ENCODE data around the gene RNF182. TPM values are rescaled to one million over a fixed set of nuclear protein-coding genes. Genes with fewer than 3 reads are reported as not detected.
A peak's percentile ranks its signal among the peaks of the same experiment; 100 is the strongest.

Gene RNF182
- total and polyA plus RNA-seq, 9 of the 15 experiments (the other 6 are each of a cell fraction or from before 2014, with no cell fraction given) = 12.8 to 22.8 (median 17.5) TPM

DNA sequence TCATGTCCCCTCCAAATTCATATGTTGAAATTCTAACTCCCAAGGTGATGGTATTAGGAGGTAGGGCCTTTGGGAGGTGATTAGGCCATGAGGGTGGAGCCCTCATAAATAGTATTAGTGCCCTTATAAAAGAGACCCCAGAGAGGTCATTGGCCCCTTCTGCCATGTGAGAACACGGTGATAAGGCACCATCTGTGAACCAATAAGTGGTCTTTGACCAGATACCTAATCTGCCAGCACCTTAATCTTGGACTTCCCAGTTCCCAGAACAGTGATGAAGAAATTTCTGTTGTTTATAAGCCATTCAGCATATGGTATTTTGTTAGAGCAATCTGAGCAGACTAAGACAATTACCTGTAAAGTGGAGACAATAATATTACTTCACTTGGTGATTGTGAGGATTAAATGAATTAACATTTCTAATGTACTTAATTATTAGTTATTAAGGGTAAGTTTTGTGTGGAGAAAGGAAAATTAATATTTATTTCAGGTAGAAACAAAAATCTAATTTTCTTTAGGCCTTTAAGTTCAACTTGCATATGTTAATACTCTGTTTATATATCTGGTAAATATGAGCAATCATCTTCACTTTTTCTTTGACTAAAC, 7.1 kb downstream of the RNF182 start (continued):
- TF ChIP-seq PRPF4 (IDR thresholded peaks at IDR 0.05; ENCODE audit: insufficient read depth, low read depth, low read length, poor library complexity, severe bottlenecking) (no peak), TFAM (CRISPR knock-in tag; conservative IDR thresholded peaks at IDR 0.05) (no peak), SMARCC2 (IDR thresholded peaks at IDR 0.05; ENCODE audit: low read depth) (0 out of 2 replicates have a peak, but pooled peaks have one; percentile 14), GATAD2B (IDR thresholded peaks at IDR 0.05; ENCODE audit: borderline replicate concordance) (0 out of 2 replicates have a peak, but pooled peaks have one; percentile 38)
- TF ChIP-seq, protein P1, sequence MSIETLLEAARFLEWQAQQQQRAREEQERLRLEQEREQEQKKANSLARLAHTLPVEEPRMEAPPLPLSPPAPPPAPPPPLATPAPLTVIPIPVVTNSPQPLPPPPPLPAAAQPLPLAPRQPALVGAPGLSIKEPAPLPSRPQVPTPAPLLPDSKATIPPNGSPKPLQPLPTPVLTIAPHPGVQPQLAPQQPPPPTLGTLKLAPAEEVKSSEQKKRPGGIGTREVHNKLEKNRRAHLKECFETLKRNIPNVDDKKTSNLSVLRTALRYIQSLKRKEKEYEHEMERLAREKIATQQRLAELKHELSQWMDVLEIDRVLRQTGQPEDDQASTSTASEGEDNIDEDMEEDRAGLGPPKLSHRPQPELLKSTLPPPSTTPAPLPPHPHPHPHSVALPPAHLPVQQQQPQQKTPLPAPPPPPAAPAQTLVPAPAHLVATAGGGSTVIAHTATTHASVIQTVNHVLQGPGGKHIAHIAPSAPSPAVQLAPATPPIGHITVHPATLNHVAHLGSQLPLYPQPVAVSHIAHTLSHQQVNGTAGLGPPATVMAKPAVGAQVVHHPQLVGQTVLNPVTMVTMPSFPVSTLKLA (conservative IDR thresholded peaks at IDR 0.05) = no peak

DNA sequence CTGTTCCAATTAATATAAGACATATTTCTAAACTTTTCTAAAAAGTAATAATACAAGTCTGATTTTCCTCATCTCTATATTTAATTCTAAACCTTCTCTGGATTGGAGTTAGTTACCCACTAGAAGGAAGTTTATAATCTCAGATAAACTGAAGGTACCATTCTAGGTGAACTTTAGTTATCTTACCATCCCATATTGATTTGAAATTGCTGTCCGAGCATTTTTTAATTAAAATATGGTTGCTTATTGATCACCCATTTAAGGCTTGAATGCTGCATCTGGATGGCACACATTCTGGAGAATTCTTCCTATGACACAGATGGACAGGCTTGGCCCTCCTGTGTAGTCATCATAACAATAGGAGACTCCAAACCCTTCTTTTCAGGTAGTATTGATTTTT, 8.0 kb downstream of the RNF182 start:
- no peak overlapping the region for H3K27ac ChIP-seq (ENCODE audit: extremely low read depth, low read depth, low read length)
- H3K4me3 ChIP-seq = no peak overlapping the region
- in situ Hi-C loops (cut with MboI) (no loop called here), intact Hi-C loops (cut with micrococcal nuclease) (no loop called here)
- no peak for FAIRE-seq
- H3K9me3 ChIP-seq (replicated peaks; ENCODE audit: control insufficient read depth, insufficient read depth, low read depth, low read length) = 0 out of 2 replicates have a peak, but pooled peaks cover 3% of the 10 kb centered on the region
- H3K27me3 ChIP-seq (ENCODE audit: control insufficient read depth in 2 of 2, insufficient read depth in 2 of 2, low read length in 2 of 2) = no peaks in the 10 kb centered on the region
- peaks cover 3 to 23% of the 10 kb centered on the region in 2 experiments; a peak in 3 of 5 replicates for H3K4me1 ChIP-seq (replicated peaks in 1 of 2; ENCODE audit: control insufficient read depth in 2 of 2, insufficient read depth in 2 of 2, low read length in 2 of 2)
- H3K9me1 ChIP-seq (ENCODE audit: control insufficient read depth, insufficient read depth, low read length) = no peaks in the 10 kb centered on the region
- H3K36me3 ChIP-seq (ENCODE audit: control insufficient read depth, insufficient read depth, low read length) = no peaks in the 10 kb centered on the region
- H3K79me2 ChIP-seq (ENCODE audit: control insufficient read depth, insufficient read depth, low read length) = peaks cover 98% of the 10 kb centered on the region
- 81% methylated on average over 1 of the region's 1 CpG for WGBS (ENCODE audit: insufficient coverage, low coverage, missing lambda C conversion rate)
- no peak overlapping the region for H3K9ac ChIP-seq (ENCODE audit: insufficient read depth in 1 of 2, low read depth in 2 of 2, low read length in 2 of 2)
- no peak for ATAC-seq
- no peaks in the 10 kb centered on the region for H4K20me1 ChIP-seq (replicated peaks; ENCODE audit: control insufficient read depth, insufficient read depth, low read length)
- CTCF ChIA-PET (ENCODE audit: low intra/inter-chr PET ratio) = interaction anchor here (0.7 kb wide), 1 partner anchor 1823 kb away, joined by 3 read pairs; no protein-coding TSS in a partner anchor
- DNase-seq (ENCODE audit: extremely low read depth in 1 of 4, low spot score in 3 of 4) = no peak
- no peak overlapping the region for H3K4me2 ChIP-seq (ENCODE audit: insufficient read depth, low read length)
- no peak overlapping the region for H2AFZ ChIP-seq (ENCODE audit: low read depth, low read length)
- no TSS peak for BruUV-seq (replicated peaks)
- POLR2A ChIA-PET = interaction anchor here (1.2 kb wide), 1 partner anchor 18 kb away, joined by 4 read pairs; no protein-coding TSS in a partner anchor
- TF ChIP-seq SIX5 (IDR thresholded peaks at IDR 0.05; ENCODE audit: borderline replicate concordance in 1 of 2, insufficient read depth in 1 of 2, low read depth in 1 of 2, low read length in 2 of 2) = no peak
- TF ChIP-seq ESRRB (CRISPR knock-in tag; IDR thresholded peaks at IDR 0.05; ENCODE audit: borderline replicate concordance) = no peak
- peak; percentile 56 for TF ChIP-seq C11orf30 (IDR thresholded peaks at IDR 0.05; ENCODE audit: low read depth)
- TF ChIP-seq NUFIP1 (IDR thresholded peaks at IDR 0.05; ENCODE audit: partially characterized antibody) = no peak
- TF ChIP-seq, protein P2, sequence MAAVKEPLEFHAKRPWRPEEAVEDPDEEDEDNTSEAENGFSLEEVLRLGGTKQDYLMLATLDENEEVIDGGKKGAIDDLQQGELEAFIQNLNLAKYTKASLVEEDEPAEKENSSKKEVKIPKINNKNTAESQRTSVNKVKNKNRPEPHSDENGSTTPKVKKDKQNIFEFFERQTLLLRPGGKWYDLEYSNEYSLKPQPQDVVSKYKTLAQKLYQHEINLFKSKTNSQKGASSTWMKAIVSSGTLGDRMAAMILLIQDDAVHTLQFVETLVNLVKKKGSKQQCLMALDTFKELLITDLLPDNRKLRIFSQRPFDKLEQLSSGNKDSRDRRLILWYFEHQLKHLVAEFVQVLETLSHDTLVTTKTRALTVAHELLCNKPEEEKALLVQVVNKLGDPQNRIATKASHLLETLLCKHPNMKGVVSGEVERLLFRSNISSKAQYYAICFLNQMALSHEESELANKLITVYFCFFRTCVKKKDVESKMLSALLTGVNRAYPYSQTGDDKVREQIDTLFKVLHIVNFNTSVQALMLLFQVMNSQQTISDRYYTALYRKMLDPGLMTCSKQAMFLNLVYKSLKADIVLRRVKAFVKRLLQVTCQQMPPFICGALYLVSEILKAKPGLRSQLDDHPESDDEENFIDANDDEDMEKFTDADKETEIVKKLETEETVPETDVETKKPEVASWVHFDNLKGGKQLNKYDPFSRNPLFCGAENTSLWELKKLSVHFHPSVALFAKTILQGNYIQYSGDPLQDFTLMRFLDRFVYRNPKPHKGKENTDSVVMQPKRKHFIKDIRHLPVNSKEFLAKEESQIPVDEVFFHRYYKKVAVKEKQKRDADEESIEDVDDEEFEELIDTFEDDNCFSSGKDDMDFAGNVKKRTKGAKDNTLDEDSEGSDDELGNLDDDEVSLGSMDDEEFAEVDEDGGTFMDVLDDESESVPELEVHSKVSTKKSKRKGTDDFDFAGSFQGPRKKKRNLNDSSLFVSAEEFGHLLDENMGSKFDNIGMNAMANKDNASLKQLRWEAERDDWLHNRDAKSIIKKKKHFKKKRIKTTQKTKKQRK (IDR thresholded peaks at IDR 0.05; ENCODE audit: borderline replicate concordance, low read depth, low read length) = no peak
- TF ChIP-seq ZNF75A (CRISPR knock-in tag; IDR thresholded peaks at IDR 0.05) = no peak
- no peak for TF ChIP-seq ZNF79 (CRISPR knock-in tag; IDR thresholded peaks at IDR 0.05; ENCODE audit: low read depth)
- TF ChIP-seq ZNF316 (IDR thresholded peaks at IDR 0.05) = peak; percentile 67
- TF ChIP-seq HMG20A (CRISPR knock-in tag; conservative IDR thresholded peaks at IDR 0.05) = no peak
